ENCODE results near the gene ATP2B2. TPM values are rescaled to one million over a fixed set of nuclear protein-coding genes. Genes with fewer than 3 reads are reported as not detected.

ATP2B2 gene
- polyA plus RNA-seq, 3 donors from 2014 or later: not detected

- peaks cover 2 to 18% (median 9%) of the 10 kb centered on the region in 3 donors for H3K27me3 Mint-ChIP-seq (ENCODE audit: low read depth in 3 of 3)
- H3K4me1 Mint-ChIP-seq: no peaks in the 10 kb centered on the region
- no peak overlapping the region for H3K4me3 Mint-ChIP-seq
- DNase-seq: no peak
- H3K27ac Mint-ChIP-seq: no peak overlapping the region
- H3K9me3 Mint-ChIP-seq: peaks cover 0 to 1% (median 0%) of the 10 kb centered on the region in 6 donors
- H3K36me3 Mint-ChIP-seq: no peaks in the 10 kb centered on the region
Measured at GRCh38 chr3:10524270-10524669, 18.9 kb upstream of the ATP2B2 start.

- H3K9me3 Mint-ChIP-seq: peaks cover 0 to 1% (median 0%) of the 10 kb centered on the region in 6 donors
- H3K27ac Mint-ChIP-seq: no peak overlapping the region
- no peak for DNase-seq
- no peaks in the 10 kb centered on the region for H3K4me1 Mint-ChIP-seq
- no peak overlapping the region for H3K4me3 Mint-ChIP-seq
- H3K36me3 Mint-ChIP-seq: no peaks in the 10 kb centered on the region
- H3K27me3 Mint-ChIP-seq (ENCODE audit: low read depth in 3 of 3): peaks cover 2 to 18% (median 9%) of the 10 kb centered on the region in 3 donors
Measured at GRCh38 chr3:10523561-10523960, 18.2 kb upstream of the ATP2B2 start.

- Mint-ChIP-seq H3K36me3 (no peaks in the 10 kb centered on the region), H3K4me3 (no peak overlapping the region), H3K9me3 (peaks cover 0 to 1% (median 0%) of the 10 kb centered on the region in 6 donors), H3K27ac (no peak overlapping the region), H3K4me1 (no peaks in the 10 kb centered on the region), H3K27me3 (ENCODE audit: low read depth in 3 of 3) (peaks cover 2 to 18% (median 9%) of the 10 kb centered on the region in 3 donors)
- no peak for DNase-seq
Measured at GRCh38 chr3:10522646-10523303, 17.4 kb upstream of the ATP2B2 start.

- Mint-ChIP-seq H3K4me1 (no peaks in the 10 kb centered on the region), H3K36me3 (no peaks in the 10 kb centered on the region), H3K27me3 (ENCODE audit: low read depth in 3 of 3) (peaks cover 2 to 18% (median 9%) of the 10 kb centered on the region in 3 donors), H3K9me3 (peaks cover 0 to 1% (median 0%) of the 10 kb centered on the region in 6 donors), H3K4me3 (no peak overlapping the region), H3K27ac (no peak overlapping the region)
- no peak for DNase-seq
Measured at GRCh38 chr3:10521772-10522441, 16.5 kb upstream of the ATP2B2 start.

DNA sequence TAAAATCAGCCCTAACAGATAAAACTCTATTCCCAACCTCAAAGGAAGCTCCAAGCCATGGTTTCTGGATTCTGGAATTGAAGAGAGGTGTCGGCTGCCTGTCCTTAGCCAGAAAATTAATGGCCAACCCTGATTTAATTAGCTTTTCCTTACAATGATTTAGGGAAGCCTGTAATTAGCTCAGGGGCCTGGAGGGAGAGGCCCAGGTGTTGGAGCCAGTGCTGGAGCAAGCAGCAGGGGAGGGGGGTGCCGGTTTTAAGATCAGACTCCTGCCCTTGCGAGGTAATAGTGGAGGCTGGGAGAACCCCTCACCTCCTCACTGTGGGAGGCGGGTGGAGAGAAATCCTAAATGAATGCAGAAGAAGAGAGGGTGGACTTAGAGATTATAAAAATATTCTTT is 14.7 kb upstream of the ATP2B2 start:
- no peaks in the 10 kb centered on the region for H3K9me3 Mint-ChIP-seq
- H3K27ac Mint-ChIP-seq: no peak overlapping the region
- H3K36me3 Mint-ChIP-seq: no peaks in the 10 kb centered on the region
- H3K4me3 Mint-ChIP-seq: no peak overlapping the region
- no peaks in the 10 kb centered on the region for H3K4me1 Mint-ChIP-seq
- DNase-seq: no peak
- peaks cover 4 to 11% (median 7%) of the 10 kb centered on the region in 3 donors for H3K27me3 Mint-ChIP-seq (ENCODE audit: low read depth in 3 of 3)

- H3K4me3 Mint-ChIP-seq: no peak overlapping the region
- no peak for DNase-seq
- H3K9me3 Mint-ChIP-seq: no peaks in the 10 kb centered on the region
- H3K36me3 Mint-ChIP-seq: no peaks in the 10 kb centered on the region
- H3K27ac Mint-ChIP-seq: no peak overlapping the region
- H3K27me3 Mint-ChIP-seq (ENCODE audit: low read depth in 3 of 3): peaks cover 4 to 7% (median 4%) of the 10 kb centered on the region in 3 donors
- H3K4me1 Mint-ChIP-seq: no peaks in the 10 kb centered on the region
Measured at GRCh38 chr3:10519236-10519635, 13.8 kb upstream of the ATP2B2 start.

DNA sequence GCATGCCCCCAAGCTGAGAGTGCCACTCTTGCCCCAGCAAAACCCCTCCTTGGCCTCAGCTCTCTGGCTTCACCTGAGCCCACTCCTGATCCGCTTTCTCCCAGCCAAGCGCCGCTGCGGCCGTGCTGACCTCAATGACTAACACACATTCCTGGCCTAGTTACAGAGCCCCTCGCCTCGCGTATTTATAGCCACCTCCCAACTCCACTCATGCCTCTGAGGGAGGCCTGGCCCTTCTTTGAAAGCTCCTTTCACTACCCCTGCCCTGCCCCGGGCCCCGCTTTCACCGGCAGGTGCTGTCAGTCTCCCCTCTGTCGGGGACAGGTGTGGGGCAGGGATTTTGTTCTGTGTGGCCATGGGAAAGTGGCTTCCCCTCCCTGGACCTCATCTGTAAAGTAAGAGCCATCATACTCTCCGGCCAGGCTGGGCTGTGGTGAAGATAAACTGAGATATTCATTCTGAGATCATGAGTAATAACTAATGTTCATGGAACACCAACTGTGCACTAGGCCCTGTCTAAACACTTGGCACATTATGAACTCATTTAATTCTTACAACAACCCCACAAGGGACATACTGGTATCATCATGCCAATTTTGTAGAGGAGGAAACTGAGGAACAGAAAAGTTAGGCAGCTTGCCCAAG is 13.2 kb upstream of the ATP2B2 start:
- no peak overlapping the region for H3K27ac Mint-ChIP-seq
- DNase-seq: no peak
- H3K4me1 Mint-ChIP-seq: no peaks in the 10 kb centered on the region
- no peaks in the 10 kb centered on the region for H3K9me3 Mint-ChIP-seq
- no peaks in the 10 kb centered on the region for H3K36me3 Mint-ChIP-seq
- peaks cover 2 to 7% (median 4%) of the 10 kb centered on the region in 3 donors for H3K27me3 Mint-ChIP-seq (ENCODE audit: low read depth in 3 of 3)
- H3K4me3 Mint-ChIP-seq: no peak overlapping the region

- H3K4me3 Mint-ChIP-seq: no peak overlapping the region
- no peak overlapping the region for H3K27ac Mint-ChIP-seq
- no peak for DNase-seq
Measured at GRCh38 chr3:10517627-10518026, 12.2 kb upstream of the ATP2B2 start.

GRCh38 chr3:10516544-10517452 is 11.4 kb upstream of the ATP2B2 start:
- Mint-ChIP-seq H3K9me3 (no peaks in the 10 kb centered on the region), H3K4me1 (no peaks in the 10 kb centered on the region), H3K27me3 (ENCODE audit: low read depth in 3 of 3) (peaks cover 0 to 6% (median 2%) of the 10 kb centered on the region in 3 donors), H3K4me3 (no peak overlapping the region), H3K36me3 (no peaks in the 10 kb centered on the region), H3K27ac (no peak overlapping the region)
- DNase-seq: no peak

More at GRCh38 chr3:10517627-10518026, 12.2 kb upstream of the ATP2B2 start:
- Mint-ChIP-seq H3K27me3 (ENCODE audit: low read depth in 3 of 3) (peaks cover 0 to 6% (median 2%) of the 10 kb centered on the region in 3 donors), H3K9me3 (no peaks in the 10 kb centered on the region), H3K36me3 (no peaks in the 10 kb centered on the region), H3K4me1 (no peaks in the 10 kb centered on the region)

DNA sequence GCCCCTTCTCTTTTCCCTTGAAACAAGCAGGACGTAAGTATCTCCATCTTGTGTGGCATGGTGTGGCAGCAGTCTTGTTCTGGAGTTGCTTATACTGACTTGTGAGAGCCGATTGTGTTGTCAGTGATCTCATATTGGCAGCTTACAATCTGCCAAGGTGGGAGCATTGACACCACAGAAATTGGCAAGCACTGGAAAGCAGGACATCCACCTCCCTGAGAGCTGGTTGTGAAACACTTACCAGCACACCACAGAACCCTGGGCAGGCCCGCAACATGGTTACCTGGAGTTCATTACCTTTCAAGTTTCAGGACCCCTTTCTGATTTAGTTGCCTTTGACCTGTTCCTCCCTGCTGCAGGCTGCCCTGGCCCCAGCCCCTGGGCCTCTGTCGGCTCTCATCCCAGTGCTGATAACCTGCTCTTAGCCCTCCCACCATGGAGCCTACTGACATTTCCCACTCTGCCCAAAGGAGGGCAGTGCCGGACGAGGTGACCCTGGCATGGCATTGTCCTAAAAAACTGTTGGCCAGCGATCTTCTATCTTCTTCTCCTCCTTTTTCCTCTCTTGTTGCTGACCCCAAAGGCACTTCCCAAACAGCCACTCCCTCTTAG is 10.6 kb upstream of the ATP2B2 start:
- H3K4me3 Mint-ChIP-seq: no peak overlapping the region
- no peaks in the 10 kb centered on the region for H3K36me3 Mint-ChIP-seq
- DNase-seq: no peak
- H3K27ac Mint-ChIP-seq: no peak overlapping the region
- H3K9me3 Mint-ChIP-seq: no peaks in the 10 kb centered on the region
- no peaks in the 10 kb centered on the region for H3K4me1 Mint-ChIP-seq
- H3K27me3 Mint-ChIP-seq (ENCODE audit: low read depth in 3 of 3): peaks cover 0 to 2% (median 2%) of the 10 kb centered on the region in 3 donors

- peaks cover 0 to 2% (median 2%) of the 10 kb centered on the region in 3 donors for H3K27me3 Mint-ChIP-seq (ENCODE audit: low read depth in 3 of 3)
- DNase-seq: no peak
- no peaks in the 10 kb centered on the region for H3K36me3 Mint-ChIP-seq
- H3K27ac Mint-ChIP-seq: peak overlapping the region in 1 of 6 donors; percentile 22
- no peaks in the 10 kb centered on the region for H3K4me1 Mint-ChIP-seq
- no peaks in the 10 kb centered on the region for H3K9me3 Mint-ChIP-seq
- no peak overlapping the region for H3K4me3 Mint-ChIP-seq
Measured at GRCh38 chr3:10515396-10515795, 10.0 kb upstream of the ATP2B2 start.

DNA sequence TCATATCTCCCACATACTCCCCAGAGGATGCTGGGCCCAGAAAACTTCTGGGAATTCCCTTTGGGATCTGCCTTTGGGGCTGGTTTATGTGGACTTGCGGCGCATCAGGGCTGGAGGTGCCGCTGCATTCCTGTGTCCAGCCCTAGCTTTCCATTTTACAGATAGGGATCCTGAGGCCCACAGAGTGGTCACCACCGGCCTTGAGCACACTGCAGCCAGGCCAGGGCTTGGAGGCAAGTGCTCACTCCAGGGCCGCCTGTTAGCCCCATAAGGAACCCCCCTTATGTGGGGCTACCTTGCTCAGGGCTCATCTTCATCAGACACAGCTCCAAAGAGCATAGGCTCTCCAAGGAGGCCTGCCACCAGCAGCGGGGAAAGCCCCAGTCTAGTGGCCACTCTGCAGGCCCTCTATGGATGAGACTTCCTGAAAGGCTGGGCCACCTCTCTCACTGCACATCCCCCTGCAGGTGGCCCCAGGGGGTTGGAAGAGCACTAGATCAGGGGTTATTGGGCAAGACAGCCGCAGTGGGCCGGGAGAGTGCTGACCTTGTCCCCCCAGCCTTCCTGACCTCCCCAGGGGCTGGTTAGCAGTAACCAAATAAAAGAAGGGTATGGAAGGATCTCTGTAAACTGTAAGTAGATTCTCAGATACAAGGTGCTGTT is 9.2 kb upstream of the ATP2B2 start:
- DNase-seq: no peak
- peak overlapping the region in 1 of 6 donors; percentile 22 for H3K27ac Mint-ChIP-seq

DNA sequence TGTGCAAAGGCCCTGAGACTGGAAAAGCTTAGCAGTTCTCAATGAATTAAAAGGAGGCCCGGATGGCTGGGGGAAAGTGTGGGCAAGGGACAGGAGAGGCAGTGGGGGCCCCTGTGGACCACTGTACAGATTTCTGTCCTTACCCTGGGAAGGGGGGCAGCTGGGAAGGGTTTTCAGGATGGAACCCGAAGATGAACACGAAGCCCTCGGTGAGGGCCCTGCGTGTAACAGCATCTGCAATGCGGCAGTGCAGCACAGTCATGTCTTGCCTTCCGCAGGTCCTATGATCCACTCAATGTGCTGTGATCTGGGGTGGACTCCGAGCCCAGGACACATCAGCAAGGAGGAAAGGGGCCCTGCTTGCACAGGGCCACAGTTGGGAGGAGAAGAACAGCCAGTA is 7.9 kb upstream of the ATP2B2 start:
- H3K4me1 Mint-ChIP-seq: no peaks in the 10 kb centered on the region
- DNase-seq: no peak
- no peak overlapping the region for H3K4me3 Mint-ChIP-seq
- no peaks in the 10 kb centered on the region for H3K36me3 Mint-ChIP-seq
- H3K27me3 Mint-ChIP-seq (ENCODE audit: low read depth in 3 of 3): peaks cover 0 to 4% (median 2%) of the 10 kb centered on the region in 3 donors
- no peaks in the 10 kb centered on the region for H3K9me3 Mint-ChIP-seq
- H3K27ac Mint-ChIP-seq: no peak overlapping the region

More for the DNA sequence above, 9.2 kb upstream of the ATP2B2 start:
- H3K9me3 Mint-ChIP-seq: no peaks in the 10 kb centered on the region
- no peak overlapping the region for H3K4me3 Mint-ChIP-seq
- H3K27me3 Mint-ChIP-seq (ENCODE audit: low read depth in 3 of 3): peaks cover 0 to 2% (median 0%) of the 10 kb centered on the region in 3 donors
- no peaks in the 10 kb centered on the region for H3K36me3 Mint-ChIP-seq
- H3K4me1 Mint-ChIP-seq: no peaks in the 10 kb centered on the region

Measured in immature natural killer cell (primary cell).